B cell (primary cell): Measurements from ENCODE around the gene PITPNM3.

Source experiments
- CTCF ChIP-seq: fragments of 200-600 bp; IDR thresholded peaks from one replicate; pipeline ENCODE4 v1.8.0; 2022; ENCODE audit warnings: antibody characterized with exemption, mild to moderate bottlenecking
- EZH2 ChIP-seq: IDR thresholded peaks from 2 replicates; pipeline ENCODE4 v1.6.1; 2012; ENCODE audit warnings: borderline replicate concordance, low read depth, mild to moderate bottlenecking, moderate library complexity, low read length; ENCODE audit not compliant: insufficient read depth, poor library complexity, severe bottlenecking

GRCh38 chr17:6569370-6570285, 13.3 kb upstream of the PITPNM3 start:
- TF ChIP-seq CTCF = no peak
- no peak for TF ChIP-seq EZH2
